ENCODE results near the gene PECR.

Gene PECR

GRCh38 chr2:216056739-216057138, 24.9 kb downstream of the PECR start:
- Histone ChIP-seq H3K9me3 (ENCODE audit: severe bottlenecking) (no peaks in the 10 kb centered on the region), H3K27ac (no peak overlapping the region), H3K4me3 (ENCODE audit: low read depth, low read length) (no peak overlapping the region), H3K36me3 (peaks cover 6% of the 10 kb centered on the region; the same call in 1 of the 2 replicates), H3K27me3 (ENCODE audit: insufficient read depth, low read depth, severe bottlenecking) (no peaks in the 10 kb centered on the region)
- TF ChIP-seq CTCF (IDR thresholded peaks at IDR 0.05; ENCODE audit: low read depth, low read length), result no peak
- no peak for DNase-seq

GRCh38 chr2:216055680-216056079, 25.9 kb downstream of the PECR start:
- no peak overlapping the region for H3K4me3 ChIP-seq (ENCODE audit: low read depth, low read length)
- peaks cover 6% of the 10 kb centered on the region; the same call in 1 of the 2 replicates for H3K36me3 ChIP-seq
- DNase-seq, result no peak
- TF ChIP-seq CTCF (IDR thresholded peaks at IDR 0.05; ENCODE audit: low read depth, low read length), result no peak
- H3K9me3 ChIP-seq (ENCODE audit: severe bottlenecking), result no peaks in the 10 kb centered on the region
- H3K27ac ChIP-seq, result no peak overlapping the region
- no peaks in the 10 kb centered on the region for H3K27me3 ChIP-seq (ENCODE audit: insufficient read depth, low read depth, severe bottlenecking)

- Histone ChIP-seq H3K9me3 (ENCODE audit: severe bottlenecking) (no peaks in the 10 kb centered on the region), H3K27me3 (ENCODE audit: insufficient read depth, low read depth, severe bottlenecking) (no peaks in the 10 kb centered on the region), H3K27ac (no peak overlapping the region), H3K4me3 (ENCODE audit: low read depth, low read length) (no peak overlapping the region), H3K36me3 (peaks cover 3% of the 10 kb centered on the region)
- DNase-seq, result no peak
- TF ChIP-seq CTCF (IDR thresholded peaks at IDR 0.05; ENCODE audit: low read depth, low read length), result no peak
Observed at GRCh38 chr2:216052420-216052819, 29.2 kb downstream of the PECR start.

- TF ChIP-seq CTCF (IDR thresholded peaks at IDR 0.05; ENCODE audit: low read depth, low read length), result no peak
- H3K36me3 ChIP-seq, result peaks cover 3% of the 10 kb centered on the region
- no peak overlapping the region for H3K4me3 ChIP-seq (ENCODE audit: low read depth, low read length)
- H3K9me3 ChIP-seq (ENCODE audit: severe bottlenecking), result no peaks in the 10 kb centered on the region
- H3K27me3 ChIP-seq (ENCODE audit: insufficient read depth, low read depth, severe bottlenecking), result no peaks in the 10 kb centered on the region
- DNase-seq, result no peak
- no peak overlapping the region for H3K27ac ChIP-seq
Observed at GRCh38 chr2:216051350-216051749, 30.3 kb downstream of the PECR start.

GRCh38 chr2:216049452-216049851, 32.2 kb downstream of the PECR start:
- H3K27me3 ChIP-seq (ENCODE audit: insufficient read depth, low read depth, severe bottlenecking), result no peaks in the 10 kb centered on the region
- DNase-seq, result no peak
- TF ChIP-seq CTCF (IDR thresholded peaks at IDR 0.05; ENCODE audit: low read depth, low read length), result no peak
- H3K27ac ChIP-seq, result no peak overlapping the region
- no peak overlapping the region for H3K4me3 ChIP-seq (ENCODE audit: low read depth, low read length)
- H3K9me3 ChIP-seq (ENCODE audit: severe bottlenecking), result no peaks in the 10 kb centered on the region
- H3K36me3 ChIP-seq, result peaks cover 10% of the 10 kb centered on the region

GRCh38 chr2:216047397-216047796, 34.2 kb downstream of the PECR start:
- DNase-seq, result no peak
- Histone ChIP-seq H3K36me3 (peaks cover 18% of the 10 kb centered on the region), H3K9me3 (ENCODE audit: severe bottlenecking) (no peaks in the 10 kb centered on the region), H3K4me3 (ENCODE audit: low read depth, low read length) (no peak overlapping the region), H3K27ac (no peak overlapping the region), H3K27me3 (ENCODE audit: insufficient read depth, low read depth, severe bottlenecking) (no peaks in the 10 kb centered on the region)
- no peak for TF ChIP-seq CTCF (IDR thresholded peaks at IDR 0.05; ENCODE audit: low read depth, low read length)

Data from WERI-Rb-1 (cell line).